H1 (cell line): ENCODE measurements around the gene NIN. TPM values are rescaled to one million over a fixed set of nuclear protein-coding genes. Genes with fewer than 3 reads are reported as not detected.

Experiments used
- CBX5 ChIP-seq: fragments of 300-800, 300-1000 bp; sonication (generic); IDR thresholded peaks from 2 replicates; pipeline ENCODE4 v1.7.1; 2016; ENCODE audit warnings: antibody characterized with exemption, low read length, low read depth
- JUN ChIP-seq: IDR thresholded peaks from 2 replicates; pipeline ENCODE4 v1.6.1; 2011; ENCODE audit warnings: low read depth, mild to moderate bottlenecking, improper control_type of control experiment, low read length
- POU5F1 ChIP-seq: IDR thresholded peaks from 2 replicates; pipeline ENCODE4 v1.6.1; 2011; ENCODE audit warnings: low read depth, mild to moderate bottlenecking, low read length, moderate library complexity
- RNF2 ChIP-seq: fragments of 200-900, 300-1000 bp; sonication (generic); IDR thresholded peaks from 2 replicates; pipeline ENCODE4 v1.7.1; 2016; ENCODE audit warnings: borderline replicate concordance, low read depth, mild to moderate bottlenecking, antibody characterized with exemption, low read length; ENCODE audit not compliant: poor library complexity, severe bottlenecking; ENCODE audit errors: missing control alignments
- polyA plus RNA-seq, 7 experiments: library from polyadenylated mRNA; depleted of rRNA in 3 of 7; stranded (reverse) in 5 of 7; unstranded in 2 of 7; fragments of >200 nt in 5 of 7; fragments of 200-250 nt in 2 of 7; gene quantifications; 1 replicate in 5 of 7; 2 replicates in 1 of 7; 4 replicates in 1 of 7; pipeline versions ENCODE4 v1.2.1 to v1.2.3, GENCODE V29; 2011 to 2013; ENCODE audit warnings: missing spikeins in 2 of 7, mixed read lengths in 2 of 7
- total RNA-seq: library from RNA; stranded (reverse); fragmentation: NEBNext Ultra II Directional; extraction: Animal tissue kit (Norgen Biotek cat#: 25700); gene quantifications from 2 replicates; pipeline ENCODE4 v1.2.1, GENCODE V29; 2021

The NIN gene
- total and polyA plus RNA-seq, 2 of the 8 experiments (the other 6 are each of a cell fraction or from before 2014, with no cell fraction given): 3.2 to 21.3 TPM

DNA sequence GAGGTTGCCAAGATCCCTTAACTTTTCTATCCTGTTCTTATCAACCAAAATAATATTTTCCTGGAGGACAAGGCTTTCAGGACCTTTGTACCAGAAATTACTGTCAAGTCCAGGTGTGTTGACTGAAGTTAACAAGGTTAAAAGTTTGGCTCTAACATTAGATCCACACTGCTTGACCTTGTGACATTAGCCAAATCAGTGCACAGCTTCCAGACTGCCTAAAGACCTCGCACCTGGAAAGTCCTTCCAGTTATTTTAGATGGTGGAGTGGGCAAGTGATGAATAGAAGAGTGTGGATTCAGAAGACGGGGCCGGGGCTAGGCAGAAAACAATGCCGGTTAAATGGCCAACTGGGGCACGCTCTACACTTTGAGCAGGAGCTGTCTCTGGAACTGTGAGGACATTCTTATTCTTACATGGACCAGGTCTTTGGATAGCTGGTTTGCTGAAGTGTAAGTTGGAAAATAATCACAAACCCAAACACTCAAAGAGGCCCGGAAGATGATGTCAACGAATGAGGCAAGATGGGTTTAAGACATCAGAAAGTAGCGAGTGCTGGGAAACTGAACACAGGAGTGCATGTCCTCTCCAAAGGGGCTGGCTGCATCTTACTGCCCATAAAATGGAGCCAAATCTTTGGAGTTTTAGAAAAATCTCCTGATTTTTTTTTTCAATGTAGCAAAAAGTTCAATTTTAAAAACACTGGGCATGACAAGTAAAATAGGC is 56.3 kb downstream of the NIN start (continued):
- TF ChIP-seq POU5F1 (no peak), JUN (no peak), RNF2 (no peak), CBX5 (no peak)
